Measurements from ENCODE around the gene ZNF491.
"Not testable (repeated sequence)": the region's sequence is repeated elsewhere in the genome, so short reads cannot be mapped to it uniquely, and the experiment has no call there.

ZNF491 gene

GRCh38 chr19:11848200-11848593 is 49.9 kb downstream of the ZNF491 start:
- Histone ChIP-seq H3K36me3 (ENCODE audit: insufficient read depth, low read length) (no peaks in the 10 kb centered on the region), H3K9me2 (replicated peaks; ENCODE audit: low read depth, low read length) (no peaks in the 10 kb centered on the region), H3K79me2 (ENCODE audit: insufficient read depth, low read length) (peaks cover 44% of the 10 kb centered on the region), H3K4me3 (ENCODE audit: low read length, poor library complexity, severe bottlenecking) (peak overlapping the region; percentile 78), H3K4me2 (ENCODE audit: low read depth, low read length, poor library complexity, severe bottlenecking) (peak overlapping the region; percentile 62), H3K9me3 (ENCODE audit: insufficient read depth, low read depth, low read length) (peaks cover 4% of the 10 kb centered on the region; the same call in 1 of the 2 replicates), H3F3A (ENCODE audit: low read depth) (no peaks in the 10 kb centered on the region), H3K27me3 (ENCODE audit: insufficient read depth, low read length, poor library complexity, severe bottlenecking) (no peaks in the 10 kb centered on the region), H3K9ac (ENCODE audit: low read depth, low read length, poor library complexity, severe bottlenecking) (no peak overlapping the region), H4K20me1 (ENCODE audit: insufficient read depth, low read length, poor library complexity, severe bottlenecking) (peaks cover 5% of the 10 kb centered on the region), H3K4me1 (ENCODE audit: insufficient read depth, low read length, poor library complexity, severe bottlenecking) (peaks cover 6% of the 10 kb centered on the region), H2AFZ (ENCODE audit: low read length) (peak overlapping the region; percentile 78)
- TF ChIP-seq EZH2phosphoT487 (IDR thresholded peaks at IDR 0.05; ENCODE audit: borderline replicate concordance) (no peak), CTCF (conservative IDR thresholded peaks at IDR 0.05; ENCODE audit: low read length) (no peak)

DNA sequence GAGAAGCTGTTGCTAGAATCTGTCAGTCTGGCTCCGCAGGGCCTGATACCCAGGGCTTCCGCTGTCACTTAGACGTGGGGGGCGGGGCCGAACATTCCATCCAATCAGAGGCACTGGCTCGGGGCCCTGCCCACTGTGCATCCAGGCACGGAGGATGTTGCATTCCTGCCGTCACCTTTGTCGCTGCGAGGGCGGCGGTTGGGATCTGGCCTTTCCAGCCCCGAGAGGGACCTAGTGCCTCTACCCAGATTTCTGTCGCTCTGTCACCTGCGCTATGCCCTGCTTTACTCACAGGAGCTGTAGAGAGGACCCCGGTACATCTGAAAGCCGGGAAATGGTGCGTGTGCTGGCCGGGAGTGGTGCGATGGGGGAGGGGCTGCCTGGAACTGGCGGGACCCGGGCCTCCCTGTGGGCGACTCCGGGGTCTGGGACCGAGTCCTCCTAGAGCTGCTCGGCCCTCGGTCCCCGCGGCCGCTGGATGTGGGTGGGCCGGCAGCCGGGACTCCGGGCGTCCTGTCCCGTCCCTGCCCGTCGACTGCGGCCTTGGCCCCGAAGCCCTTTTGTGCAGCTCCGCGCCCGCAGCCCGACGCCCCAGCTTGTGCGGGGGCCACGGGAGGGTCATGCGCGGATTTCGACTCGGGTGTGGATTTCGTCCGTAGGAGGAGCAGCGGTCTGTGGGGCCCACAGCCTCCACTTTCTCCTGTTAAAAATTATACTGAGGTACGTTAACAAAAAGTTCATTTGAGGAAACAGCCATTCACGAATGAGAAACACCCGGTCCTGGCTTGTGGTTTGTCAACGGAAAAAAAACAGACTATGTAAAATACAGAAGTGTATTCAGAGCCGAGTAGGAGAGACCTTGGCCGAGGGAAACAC is 50.5 kb downstream of the ZNF491 start, which contains the start of gene ZNF439:
Gene ZNF439, plus strand, starts transcription at position 133 of the 876 bp plus-strand sequence. Its CDS starts 142 bp downstream, at position 275.
- Histone ChIP-seq H3K36me3 (ENCODE audit: insufficient read depth, low read length) (0 out of 2 replicates have a peak, but pooled peaks cover 1% of the 10 kb centered on the region), H3K9ac (ENCODE audit: low read depth, low read length, poor library complexity, severe bottlenecking) (peak within 1 kb of the TSS; percentile 78), H4K20me1 (ENCODE audit: insufficient read depth, low read length, poor library complexity, severe bottlenecking) (peaks cover 5% of the 10 kb centered on the region), H3K4me1 (ENCODE audit: insufficient read depth, low read length, poor library complexity, severe bottlenecking) (peaks cover 6% of the 10 kb centered on the region), H3K9me3 (ENCODE audit: insufficient read depth, low read depth, low read length) (peaks cover 9% of the 10 kb centered on the region; the same call in 1 of the 2 replicates), H3K27me3 (ENCODE audit: insufficient read depth, low read length, poor library complexity, severe bottlenecking) (no peaks in the 10 kb centered on the region), H3K9me2 (replicated peaks; ENCODE audit: low read depth, low read length) (no peaks in the 10 kb centered on the region), H2AFZ (ENCODE audit: low read length) (peak within 1 kb of the TSS; percentile 78), H3K4me3 (ENCODE audit: low read length, poor library complexity, severe bottlenecking) (peak within 1 kb of the TSS; percentile 78), H3K4me2 (ENCODE audit: low read depth, low read length, poor library complexity, severe bottlenecking) (peak within 1 kb of the TSS; percentile 96), H3F3A (ENCODE audit: low read depth) (no peaks in the 10 kb centered on the region), H3K79me2 (ENCODE audit: insufficient read depth, low read length) (peaks cover 50% of the 10 kb centered on the region)
- TF ChIP-seq CTCF (conservative IDR thresholded peaks at IDR 0.05; ENCODE audit: low read length) (no peak), EZH2phosphoT487 (IDR thresholded peaks at IDR 0.05; ENCODE audit: borderline replicate concordance) (no peak)

DNA sequence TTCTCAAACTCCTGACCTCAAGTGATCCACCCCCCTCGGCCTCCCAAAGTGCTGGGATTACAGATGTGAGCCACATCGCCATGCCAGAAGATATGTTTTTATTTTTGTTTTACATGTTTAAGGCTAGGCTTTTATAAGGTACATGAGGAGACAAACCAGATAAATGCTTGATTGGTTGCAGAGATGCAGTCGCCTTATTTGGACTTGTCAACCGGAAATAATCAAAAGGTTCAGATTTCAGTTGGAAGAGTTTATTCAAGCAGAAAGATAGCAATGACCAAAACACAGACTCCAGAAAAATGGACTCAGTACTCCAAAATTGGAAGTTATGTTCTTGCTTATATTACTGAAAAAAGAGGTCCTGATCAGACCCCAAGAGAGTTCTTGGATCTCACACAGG is 52.0 kb downstream of the ZNF491 start:
- not testable (repeated sequence) for H3F3A ChIP-seq (ENCODE audit: low read depth); H4K20me1 ChIP-seq (ENCODE audit: insufficient read depth, low read length, poor library complexity, severe bottlenecking); H2AFZ ChIP-seq (ENCODE audit: low read length); H3K36me3 ChIP-seq (ENCODE audit: insufficient read depth, low read length); H3K9me2 ChIP-seq (replicated peaks; ENCODE audit: low read depth, low read length); H3K27me3 ChIP-seq (ENCODE audit: insufficient read depth, low read length, poor library complexity, severe bottlenecking); H3K4me1 ChIP-seq (ENCODE audit: insufficient read depth, low read length, poor library complexity, severe bottlenecking)
- Histone ChIP-seq H3K79me2 (ENCODE audit: insufficient read depth, low read length) (peaks cover 54% of the 10 kb centered on the region), H3K9me3 (ENCODE audit: insufficient read depth, low read depth, low read length) (peaks cover 12% of the 10 kb centered on the region; the same call in 1 of the 2 replicates), H3K4me2 (ENCODE audit: low read depth, low read length, poor library complexity, severe bottlenecking) (peak overlapping the region; percentile 96), H3K9ac (ENCODE audit: low read depth, low read length, poor library complexity, severe bottlenecking) (peak overlapping the region; percentile 78), H3K4me3 (ENCODE audit: low read length, poor library complexity, severe bottlenecking) (peak overlapping the region; percentile 78)
